ENCODE measurements around the gene S100A6. TPM values are rescaled to one million over a fixed set of nuclear protein-coding genes. Genes with fewer than 3 reads are reported as not detected.

S100A6 gene
- total RNA-seq, 1 experiment from 2014 or later, result 1,633 TPM

DNA sequence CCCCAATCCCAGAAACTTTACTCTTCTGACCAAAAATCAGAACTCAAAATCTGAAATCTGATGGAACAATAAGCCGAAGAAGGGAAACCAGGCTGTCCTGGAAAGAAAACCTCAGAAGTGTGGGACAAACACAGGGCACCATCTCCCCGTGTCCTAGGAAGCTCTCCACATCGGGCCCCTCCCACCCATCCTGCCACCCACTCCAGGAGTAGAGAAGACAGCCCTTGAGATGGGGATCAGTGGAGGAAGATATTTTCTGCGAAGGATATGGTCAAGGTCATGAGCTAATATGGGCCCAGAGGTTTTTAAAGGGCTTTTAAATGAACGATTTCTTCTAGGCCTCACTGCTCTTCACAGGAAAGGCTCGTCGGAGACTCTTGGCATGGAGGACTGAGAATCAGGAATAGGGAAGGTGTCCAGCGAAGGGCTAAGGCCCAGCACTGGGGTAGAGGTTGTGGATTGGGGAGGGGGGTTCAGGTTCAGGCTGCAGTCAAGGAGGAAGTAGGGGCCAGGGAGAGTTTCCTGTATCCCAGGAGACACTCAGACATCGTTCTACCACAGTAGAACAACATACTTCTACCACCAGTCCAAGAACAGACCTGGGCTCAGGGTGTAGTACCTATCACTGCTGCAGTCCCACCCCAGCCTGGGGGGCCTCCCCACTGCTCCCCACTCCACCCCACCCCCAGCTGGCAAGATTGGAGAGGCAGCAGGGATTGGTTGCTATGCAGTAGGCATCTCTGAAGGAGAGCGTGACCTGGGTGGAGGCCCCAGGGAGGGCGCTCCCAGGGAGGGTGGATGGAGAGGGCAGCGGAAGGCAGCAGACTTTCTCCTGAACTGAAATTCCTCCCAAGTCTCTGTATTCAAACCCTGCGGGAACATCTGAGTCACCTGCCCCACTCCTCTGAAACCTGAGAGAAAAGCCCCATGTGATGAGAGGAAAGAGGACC, 6.1 kb upstream of the S100A6 start:
- TF ChIP-seq POLR2AphosphoS5 (IDR thresholded peaks at IDR 0.05; ENCODE audit: low read depth, low read length) (no peak; the same call in 1 of the 2 replicates), EZH2 (IDR thresholded peaks at IDR 0.05) (no peak), POLR2A (IDR thresholded peaks at IDR 0.05; ENCODE audit: borderline replicate concordance, extremely low read depth, insufficient read depth, insufficient read length) (no peak), RAD21 (IDR thresholded peaks at IDR 0.05; ENCODE audit: low read depth) (no peak), CEBPB (IDR thresholded peaks at IDR 0.05; ENCODE audit: low read depth) (no peak), SP1 (IDR thresholded peaks at IDR 0.05; ENCODE audit: low read depth) (no peak), FOSL1 (IDR thresholded peaks at IDR 0.05; ENCODE audit: low read depth) (no peak), ELF1 (IDR thresholded peaks at IDR 0.05; ENCODE audit: borderline replicate concordance, low read depth) (no peak), SIN3A (IDR thresholded peaks at IDR 0.05; ENCODE audit: low read depth) (no peak), ZFX (IDR thresholded peaks at IDR 0.05) (no peak), ZNF274 (IDR thresholded peaks at IDR 0.05; ENCODE audit: low read depth, low read length) (no peak)
- TF ChIP-seq, protein P1, sequence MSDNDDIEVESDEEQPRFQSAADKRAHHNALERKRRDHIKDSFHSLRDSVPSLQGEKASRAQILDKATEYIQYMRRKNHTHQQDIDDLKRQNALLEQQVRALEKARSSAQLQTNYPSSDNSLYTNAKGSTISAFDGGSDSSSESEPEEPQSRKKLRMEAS (IDR thresholded peaks at IDR 0.05), result no peak
- TF ChIP-seq, protein P2, sequence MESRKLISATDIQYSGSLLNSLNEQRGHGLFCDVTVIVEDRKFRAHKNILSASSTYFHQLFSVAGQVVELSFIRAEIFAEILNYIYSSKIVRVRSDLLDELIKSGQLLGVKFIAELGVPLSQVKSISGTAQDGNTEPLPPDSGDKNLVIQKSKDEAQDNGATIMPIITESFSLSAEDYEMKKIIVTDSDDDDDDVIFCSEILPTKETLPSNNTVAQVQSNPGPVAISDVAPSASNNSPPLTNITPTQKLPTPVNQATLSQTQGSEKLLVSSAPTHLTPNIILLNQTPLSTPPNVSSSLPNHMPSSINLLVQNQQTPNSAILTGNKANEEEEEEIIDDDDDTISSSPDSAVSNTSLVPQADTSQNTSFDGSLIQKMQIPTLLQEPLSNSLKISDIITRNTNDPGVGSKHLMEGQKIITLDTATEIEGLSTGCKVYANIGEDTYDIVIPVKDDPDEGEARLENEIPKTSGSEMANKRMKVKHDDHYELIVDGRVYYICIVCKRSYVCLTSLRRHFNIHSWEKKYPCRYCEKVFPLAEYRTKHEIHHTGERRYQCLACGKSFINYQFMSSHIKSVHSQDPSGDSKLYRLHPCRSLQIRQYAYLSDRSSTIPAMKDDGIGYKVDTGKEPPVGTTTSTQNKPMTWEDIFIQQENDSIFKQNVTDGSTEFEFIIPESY (IDR thresholded peaks at IDR 0.05; ENCODE audit: extremely low read depth, insufficient replicate concordance, low read length), result no peak
- TF ChIP-seq, protein P3, sequence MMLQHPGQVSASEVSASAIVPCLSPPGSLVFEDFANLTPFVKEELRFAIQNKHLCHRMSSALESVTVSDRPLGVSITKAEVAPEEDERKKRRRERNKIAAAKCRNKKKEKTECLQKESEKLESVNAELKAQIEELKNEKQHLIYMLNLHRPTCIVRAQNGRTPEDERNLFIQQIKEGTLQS (IDR thresholded peaks at IDR 0.05), result no peak
- DNase-seq (ENCODE audit: low read depth, low spot score), result no peak
- no peak overlapping the region for H2AFZ ChIP-seq (ENCODE audit: low read depth, low read length, poor library complexity, severe bottlenecking)
- H3K27me3 ChIP-seq (ENCODE audit: insufficient read depth, low read length), result no peaks in the 10 kb centered on the region
- no TSS peak for BruUV-seq (replicated peaks)
- H3K9me2 ChIP-seq (ENCODE audit: insufficient read depth), result no peaks in the 10 kb centered on the region
- peaks cover 92 to 97% of the 10 kb centered on the region in 2 experiments for H3K4me1 ChIP-seq (ENCODE audit: control insufficient read depth in 1 of 2, insufficient read depth in 2 of 2, low read length in 2 of 2)
- peak overlapping the region; percentile 77 for H3K4me2 ChIP-seq (ENCODE audit: low read length)
- no peak overlapping the region for H3K4me3 ChIP-seq (replicated peaks in 1 of 2; ENCODE audit: low read depth in 1 of 2, low read length in 2 of 2)
- CTCF ChIA-PET, result interaction anchor here (1.6 kb wide), 2 partner anchors 10 to 26 kb away, joined by 4 to 5 read pairs; no protein-coding TSS in a partner anchor
- no peak for ATAC-seq
- no peaks in the 10 kb centered on the region; a peak in 1 of 4 replicates for H3K36me3 ChIP-seq (ENCODE audit: control insufficient read depth in 1 of 2, insufficient read depth in 2 of 2, low read length in 2 of 2)
- no peaks in the 10 kb centered on the region for H4K20me1 ChIP-seq (ENCODE audit: insufficient read depth)
- RAD21 ChIA-PET (ENCODE audit: low non-redundant PET in 1 of 2, low total read pairs in 2 of 2, uncharacterized antibody in 2 of 2, unreplicated experiment in 2 of 2), result no interaction called here
- POLR2A ChIA-PET, result interaction anchor here (1.0 to 2.1 kb wide), 3 partner anchors 24 to 85 kb away, joined by 4 to 9 read pairs (median 5); partner anchors contain the start of gene S100A13
- intact Hi-C loops (cut with micrococcal nuclease), result no loop called here
- H3K9ac ChIP-seq (ENCODE audit: low read length), result peak overlapping the region; percentile 29
- peak overlapping the region; percentile 97 for H3K27ac ChIP-seq (ENCODE audit: low read depth, low read length)
- no peaks in the 10 kb centered on the region for H3K9me3 ChIP-seq (ENCODE audit: control insufficient read depth in 1 of 2, insufficient read depth in 1 of 2, low read depth in 1 of 2, low read length in 2 of 2)
- H3K79me2 ChIP-seq (ENCODE audit: insufficient read depth, low read length), result peaks cover 14% of the 10 kb centered on the region; the same call in 1 of the 2 replicates

Measured in HCT116 (cell line).